GM20431 (cell line): Measurements from ENCODE around the gene GPATCH8.
"Not testable (repeated sequence)": the region's sequence is repeated elsewhere in the genome, so short reads cannot be mapped to it uniquely, and the experiment has no call there.

ENCODE experiments used
- in situ Hi-C: fragments of 300-500 bp; cut with MseI, MboI; formaldehyde crosslinking; loops from one replicate; pipeline ENCODE4 v1.15.0; 2020; ENCODE audit warnings: low sequenced_read_pairs; ENCODE audit not compliant: unreplicated experiment

The GPATCH8 gene

DNA sequence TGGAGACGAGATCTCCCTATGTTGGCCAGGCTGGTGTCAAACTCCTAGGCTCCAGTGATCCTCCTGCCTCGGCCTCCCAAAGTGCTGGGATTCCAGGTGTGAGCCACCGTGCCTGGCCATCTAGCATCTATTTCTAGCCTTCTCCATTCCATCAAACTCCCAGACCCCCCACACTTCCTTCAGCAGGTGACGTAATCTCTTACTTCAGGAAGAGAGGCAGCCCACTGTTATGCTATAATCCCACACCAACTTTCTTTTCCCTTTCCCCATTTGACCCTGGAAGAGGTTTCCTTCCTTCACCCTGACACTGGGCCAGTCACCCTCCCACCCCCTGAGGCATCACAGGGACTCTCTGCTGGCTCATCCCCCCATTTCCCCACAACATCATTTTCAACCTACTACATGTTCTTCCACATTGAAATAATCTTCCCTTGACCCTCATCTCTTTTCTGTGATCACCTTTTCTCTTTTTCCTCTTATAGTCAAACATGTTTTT lies 121.3 kb downstream of the GPATCH8 start:
- in situ Hi-C loops, result no loop called here

DNA sequence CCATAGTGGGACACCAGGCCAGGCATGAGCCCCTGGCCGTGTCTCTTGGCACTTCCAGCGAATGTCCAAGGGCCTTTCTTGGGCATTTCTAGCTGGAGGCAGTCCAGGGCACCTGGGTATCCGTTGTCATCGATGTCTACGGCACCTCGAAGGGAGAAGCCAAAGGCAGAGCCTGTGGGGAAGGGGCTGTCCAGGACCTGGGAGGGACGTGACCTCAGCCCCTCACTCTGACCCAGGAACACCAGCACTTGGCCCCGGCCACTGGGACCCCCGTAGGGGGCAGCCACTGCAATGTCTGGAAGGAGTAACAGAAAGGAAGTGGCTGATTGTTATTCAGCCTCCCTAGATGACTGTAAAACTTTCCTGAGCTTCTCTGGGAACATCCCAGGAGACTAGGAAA lies 122.4 kb downstream of the GPATCH8 start:
- in situ Hi-C loops, result no loop called here

DNA sequence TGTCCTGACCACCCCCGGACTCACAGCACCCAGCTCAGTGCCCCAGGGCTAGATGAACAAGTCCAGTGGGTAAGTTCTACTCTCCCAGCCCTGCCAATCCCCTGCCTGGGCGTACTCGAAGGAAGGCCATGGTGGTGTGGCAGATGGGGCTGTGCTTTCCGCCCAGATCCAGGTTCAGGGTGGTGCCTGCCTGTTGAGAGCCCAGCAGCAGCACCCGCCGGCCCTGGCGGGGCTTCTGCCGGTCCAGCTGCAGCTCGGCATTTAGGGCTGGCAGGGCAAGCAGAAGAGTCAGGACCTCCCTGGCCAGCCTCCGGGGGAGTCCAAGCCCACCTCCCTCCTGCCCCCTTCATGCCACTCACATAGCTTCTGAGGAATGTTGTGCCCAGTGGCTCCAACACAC lies 123.3 kb downstream of the GPATCH8 start:
- in situ Hi-C loops, result no loop called here

DNA sequence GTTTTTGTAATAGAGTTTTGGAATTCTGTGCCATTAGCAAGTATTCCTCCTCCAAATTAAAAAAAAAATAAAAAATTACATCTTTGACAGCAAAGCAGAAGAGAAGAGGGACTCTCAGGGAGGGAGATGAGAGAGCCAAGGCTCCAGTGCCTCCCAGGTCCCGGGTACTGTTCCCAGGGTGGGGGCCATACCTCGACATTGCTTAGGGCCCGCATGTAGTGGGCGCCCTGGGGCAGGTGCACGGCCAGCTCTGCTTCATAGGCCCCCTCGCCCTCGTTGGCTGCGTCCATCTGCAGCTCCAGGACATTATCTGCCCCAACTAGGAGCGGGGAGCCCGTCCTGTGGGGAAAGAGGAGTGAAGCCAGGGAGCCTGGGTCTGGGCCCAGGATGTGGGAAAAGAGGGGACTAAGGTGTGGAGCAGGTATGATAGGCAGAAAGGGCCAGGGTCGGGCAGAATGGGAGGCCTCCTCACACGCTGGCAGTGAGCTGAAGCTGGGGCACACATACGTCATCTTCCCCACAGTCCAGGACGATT lies 125.0 kb downstream of the GPATCH8 start:
- in situ Hi-C loops, result no loop called here

DNA sequence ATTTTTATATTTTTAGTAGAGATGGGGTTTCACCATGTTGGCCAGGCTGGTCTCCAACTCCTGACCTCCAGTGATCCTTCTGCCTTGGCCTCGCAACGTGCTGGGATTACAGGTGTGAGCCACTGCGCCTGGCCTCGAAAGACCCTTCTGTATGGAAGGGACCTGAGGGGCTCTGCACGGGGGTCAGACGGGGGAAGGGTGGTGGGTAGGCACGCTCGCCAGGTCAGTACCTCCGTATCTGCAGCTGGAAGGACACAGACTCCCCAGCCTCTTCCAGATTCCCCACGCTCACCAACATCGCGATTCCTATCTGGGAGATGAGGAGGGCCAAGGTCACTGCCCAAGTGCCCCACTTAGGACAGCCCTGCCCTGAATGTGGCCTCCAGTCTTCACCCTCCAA lies 126.4 kb downstream of the GPATCH8 start:
- in situ Hi-C loops, result no loop called here

DNA sequence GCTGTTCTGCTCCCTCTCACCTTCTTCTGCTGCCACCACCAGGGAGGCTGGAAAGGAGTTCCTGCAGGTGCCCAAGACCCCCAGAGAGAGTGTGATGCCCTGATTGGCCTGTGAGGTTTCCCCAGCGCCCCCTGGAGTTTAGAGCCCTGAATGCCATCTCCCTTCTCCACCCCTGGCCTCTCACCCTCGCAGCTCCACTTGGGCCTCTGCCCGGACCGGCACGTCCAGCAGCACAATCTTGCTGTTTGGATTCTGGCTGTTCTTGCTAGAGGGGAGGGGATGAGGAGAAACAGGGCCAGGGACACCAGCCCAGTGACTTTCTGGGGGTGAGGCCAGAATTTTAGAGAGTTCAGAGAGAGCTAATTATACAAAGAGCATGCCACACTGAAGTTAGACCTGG lies 127.1 kb downstream of the GPATCH8 start:
- in situ Hi-C loops, result no loop called here

DNA sequence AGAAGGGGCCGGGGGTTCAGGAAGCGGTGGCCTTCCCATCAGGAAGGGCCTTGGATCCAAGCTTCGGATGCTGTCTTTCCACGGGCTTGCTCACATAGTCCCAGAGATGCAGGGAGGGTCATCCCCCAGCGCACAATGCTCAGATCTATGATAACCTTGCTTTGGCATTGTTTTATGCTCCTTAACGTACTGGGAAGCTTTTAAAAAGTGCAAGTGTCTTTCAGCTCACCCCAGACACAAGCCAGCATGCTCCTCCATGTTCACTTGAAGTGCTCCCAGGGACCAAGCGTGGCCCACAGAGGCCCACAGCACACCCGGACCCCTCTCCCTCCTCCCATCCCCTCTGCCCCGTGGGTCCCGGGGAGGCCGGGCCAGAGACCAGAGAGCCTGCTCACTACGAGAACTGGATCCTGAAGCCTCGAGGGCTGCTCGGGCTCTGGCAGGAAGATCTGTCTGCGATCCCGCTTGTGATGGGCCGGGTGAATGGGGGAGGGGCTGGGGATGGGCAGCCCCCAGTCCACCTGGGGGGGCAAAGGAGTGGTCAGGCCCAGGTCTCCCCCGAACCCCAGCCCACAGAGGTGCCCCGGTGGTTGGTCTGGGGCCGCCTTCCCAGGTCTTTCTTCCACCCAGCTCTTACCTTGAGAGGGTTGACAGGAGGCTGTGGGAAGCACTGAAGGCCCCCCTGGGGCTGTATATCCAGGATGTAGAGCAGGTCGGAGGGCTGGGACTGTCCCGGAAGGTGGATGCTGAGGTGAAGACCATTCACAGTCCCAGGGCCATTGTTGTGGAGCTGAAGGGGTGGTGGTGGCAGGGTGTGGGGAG lies 127.8 kb downstream of the GPATCH8 start:
- in situ Hi-C loops, result no loop called here

DNA sequence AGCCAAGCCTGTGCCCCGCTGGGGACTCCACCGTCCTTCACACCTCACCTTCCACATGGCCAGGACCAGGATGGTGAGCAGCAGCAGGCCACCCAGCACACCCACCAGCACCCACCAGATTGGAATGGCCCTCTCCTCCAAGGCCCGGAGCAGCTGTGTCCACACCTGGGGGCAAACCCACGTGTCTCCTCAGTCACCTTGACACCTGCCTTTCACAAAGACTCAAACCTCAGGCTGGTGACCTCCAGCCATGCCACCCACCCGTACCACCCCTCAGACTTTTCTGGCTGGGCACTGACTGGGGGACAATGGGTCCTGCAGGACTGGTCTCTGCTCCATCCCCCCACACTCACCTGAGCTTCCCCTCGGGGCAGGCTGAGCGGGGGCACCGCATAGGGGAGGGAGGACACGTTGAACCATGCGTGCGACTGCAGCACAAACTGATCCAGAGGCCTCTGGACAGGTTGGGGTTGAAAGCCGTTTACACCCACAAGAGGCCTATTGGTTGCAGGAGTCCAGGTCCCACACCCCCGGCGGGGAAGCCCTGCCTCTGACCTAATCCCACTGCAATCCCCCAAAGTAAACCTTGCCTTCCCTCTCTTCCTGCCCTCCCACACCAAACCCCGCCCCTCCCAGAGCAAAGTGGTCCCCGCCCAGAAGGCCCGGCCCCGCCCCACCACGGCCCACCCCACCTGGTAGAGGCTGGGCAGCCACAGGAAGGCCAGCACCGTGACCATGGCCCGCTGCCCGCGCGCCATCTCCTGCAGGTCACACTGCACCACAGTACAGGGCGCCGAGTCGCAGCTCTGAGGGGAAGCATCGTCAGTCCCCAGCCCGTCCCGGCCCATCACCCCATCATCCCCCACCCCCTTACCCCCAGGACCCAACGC lies 128.7 kb downstream of the GPATCH8 start:
- in situ Hi-C loops, result no loop called here

DNA sequence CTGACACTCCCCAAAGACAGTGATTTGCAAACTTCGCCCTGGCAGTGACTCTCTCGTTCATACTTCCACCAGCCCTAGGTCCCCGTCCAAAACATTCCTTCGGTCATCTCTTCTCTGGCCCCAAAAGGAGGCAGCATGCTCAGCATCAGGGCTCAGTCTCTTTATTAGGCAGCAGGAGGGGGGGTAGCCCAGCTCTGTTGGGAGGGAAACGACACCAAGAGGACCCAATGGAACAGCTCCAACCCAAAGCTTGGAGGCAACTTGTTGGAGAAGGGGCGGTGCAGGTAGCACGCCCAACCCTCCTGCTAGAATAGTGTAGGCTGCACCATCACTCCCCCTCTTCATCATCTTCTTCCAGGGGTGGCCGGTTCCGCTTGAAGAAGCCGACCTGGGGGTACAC lies 131.2 kb downstream of the GPATCH8 start:
- in situ Hi-C loops, result no loop called here

DNA sequence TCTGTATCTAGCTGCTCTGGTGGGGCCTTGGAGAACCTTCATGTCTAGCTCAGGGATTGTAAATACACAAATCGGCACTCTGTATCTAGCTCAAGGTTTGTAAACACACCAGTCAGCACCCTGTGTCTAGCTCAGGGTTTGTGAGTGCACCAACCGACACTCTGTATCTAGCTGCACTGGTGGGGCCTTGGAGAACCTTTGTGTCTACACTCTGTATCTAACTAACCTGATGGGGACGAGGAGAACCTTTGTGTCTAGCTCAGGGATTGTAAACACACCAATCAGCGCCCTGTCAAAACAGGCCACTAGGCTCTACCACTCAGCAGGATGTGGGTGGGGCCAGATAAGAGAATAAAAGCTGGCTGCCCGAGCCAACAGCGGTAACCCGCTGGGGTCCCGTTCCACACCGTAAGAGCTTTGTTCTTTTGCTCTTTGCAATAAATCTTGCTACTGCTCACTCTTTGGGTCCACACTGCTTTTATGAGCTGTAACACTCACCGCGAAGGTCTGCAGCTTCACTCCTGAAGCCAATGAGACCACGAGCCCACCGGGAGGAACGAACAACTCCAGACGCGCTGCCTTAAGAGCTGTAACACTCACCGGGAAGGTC lies 133.7 kb downstream of the GPATCH8 start:
- in situ Hi-C loops, result not testable (repeated sequence)

DNA sequence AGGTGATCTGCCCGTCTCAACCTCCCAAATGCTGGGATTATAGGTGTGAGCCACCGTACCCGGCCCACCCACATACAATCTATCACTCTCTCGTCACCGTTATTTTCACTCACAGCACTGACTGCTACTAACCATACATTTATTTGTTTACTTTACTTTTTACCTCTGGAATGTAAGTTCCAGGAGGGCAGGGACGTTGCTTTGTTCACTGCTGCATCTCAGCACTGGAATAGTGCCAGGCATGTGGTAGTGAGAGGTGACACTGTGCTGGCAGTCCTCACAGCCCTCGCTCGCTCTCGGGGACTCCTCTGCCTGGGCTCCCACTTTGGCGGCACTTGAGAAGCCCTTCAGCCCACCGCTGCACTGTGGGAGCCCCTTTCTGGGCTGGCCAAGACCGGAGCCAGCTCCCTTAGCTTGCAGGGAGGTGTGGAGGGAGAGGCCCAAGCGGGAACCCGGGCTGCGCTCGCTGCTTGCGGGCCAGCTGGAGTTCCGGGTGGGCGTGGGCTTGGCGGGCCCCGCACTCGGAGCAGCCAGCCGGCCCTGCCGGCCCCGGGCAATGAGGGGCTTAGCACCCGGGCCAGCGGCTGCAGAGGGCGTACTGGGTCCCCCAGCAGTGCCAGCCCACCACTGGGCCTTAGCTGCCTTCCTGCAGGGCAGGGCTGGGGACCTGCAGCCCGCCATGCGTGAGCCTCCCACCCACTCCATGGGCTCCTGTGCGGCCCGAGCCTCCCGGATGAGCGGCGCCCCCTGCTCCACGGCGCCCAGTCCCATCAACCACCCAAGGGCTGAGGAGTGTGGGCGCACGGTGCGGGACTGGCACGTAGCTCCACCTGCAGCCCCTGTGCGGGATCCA lies 134.6 kb downstream of the GPATCH8 start:
- in situ Hi-C loops, result not testable (repeated sequence)

DNA sequence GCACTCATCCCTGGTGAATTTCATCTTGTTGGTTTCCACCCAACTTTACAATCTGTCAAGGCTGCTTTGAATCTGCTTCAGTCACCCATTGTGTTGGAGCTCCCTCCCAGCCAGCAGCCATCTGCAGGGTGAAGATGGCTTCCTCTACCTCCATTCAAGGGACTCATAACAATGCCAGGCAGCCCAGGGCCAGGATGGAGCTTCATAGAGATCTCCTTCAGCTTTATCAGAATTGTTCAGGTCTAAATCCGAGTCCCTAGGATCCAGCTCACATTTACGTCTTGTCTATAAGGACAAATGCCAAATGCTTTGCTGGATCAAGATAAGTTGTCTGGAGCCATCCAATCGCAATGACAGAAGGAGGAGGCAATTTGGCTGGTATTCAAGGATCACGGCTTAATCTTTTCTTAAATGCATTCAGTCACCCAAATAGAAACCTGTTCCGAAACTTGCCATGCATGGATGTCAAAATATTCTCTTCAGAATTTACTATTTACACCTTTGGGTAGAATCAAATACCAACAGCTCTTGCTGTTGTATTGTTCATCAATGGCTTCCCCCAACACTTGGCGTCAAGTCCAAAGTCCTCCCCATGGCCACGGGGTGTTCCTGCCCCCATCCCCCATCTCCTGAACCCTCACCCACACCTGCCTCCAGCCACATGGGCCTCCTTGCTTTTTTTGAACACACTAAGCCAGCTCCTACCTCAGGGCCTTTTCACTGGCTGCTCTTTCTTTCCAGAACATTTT lies 135.8 kb downstream of the GPATCH8 start:
- in situ Hi-C loops, result no loop called here

DNA sequence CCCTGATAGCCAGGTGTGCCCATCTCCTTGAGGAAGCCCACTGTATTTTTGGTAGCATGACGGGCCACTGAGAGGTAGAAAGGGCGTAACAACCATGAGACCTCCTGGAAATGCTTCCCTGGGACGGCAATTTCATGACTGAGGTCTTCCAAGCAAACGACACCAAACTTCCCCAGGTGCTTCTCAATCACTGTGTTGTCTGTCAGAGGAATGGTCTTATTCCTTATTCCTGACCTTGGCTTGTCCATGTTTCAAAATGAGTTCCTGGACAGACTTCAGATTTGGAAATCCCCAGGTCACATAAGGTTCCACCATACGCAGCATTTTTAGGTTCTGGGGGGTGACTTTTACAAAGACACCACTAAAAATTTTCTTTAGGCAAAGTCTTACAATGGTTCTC lies 138.2 kb downstream of the GPATCH8 start:
- in situ Hi-C loops, result not testable (repeated sequence)

DNA sequence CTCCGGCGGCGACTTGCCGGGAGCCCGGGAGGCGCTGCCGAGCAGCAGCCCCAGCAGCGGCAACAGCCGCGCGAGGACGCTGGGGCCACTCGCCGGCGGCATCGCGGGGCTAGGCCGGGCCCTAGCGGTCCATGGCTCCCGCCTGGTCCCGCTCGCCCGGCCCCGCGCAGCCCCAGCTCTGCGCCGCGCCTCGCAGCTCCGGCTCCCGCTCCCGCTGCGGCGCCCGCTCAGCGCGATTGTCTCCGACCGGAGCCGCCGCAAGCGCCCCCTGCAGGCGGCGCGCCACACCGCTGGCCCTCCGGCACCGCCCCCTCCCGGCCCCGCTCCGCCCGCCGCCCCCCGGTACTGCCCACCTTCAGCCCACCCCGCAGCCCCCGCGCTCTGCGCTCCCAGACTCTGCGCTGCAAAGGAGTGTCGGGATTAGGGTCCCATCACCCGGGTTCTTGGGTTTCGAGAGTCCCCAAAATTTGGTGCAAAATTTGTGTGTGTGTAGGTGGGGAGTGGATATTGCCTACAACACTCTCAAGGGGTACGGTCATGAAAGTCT lies 139.5 kb downstream of the GPATCH8 start, which contains the start of gene FAM171A2:
TSS of gene FAM171A2 (minus strand) at position 241 of the 547 bp plus-strand sequence. CDS start at position 102, 139 bp downstream.
- in situ Hi-C loops, result no loop called here

DNA sequence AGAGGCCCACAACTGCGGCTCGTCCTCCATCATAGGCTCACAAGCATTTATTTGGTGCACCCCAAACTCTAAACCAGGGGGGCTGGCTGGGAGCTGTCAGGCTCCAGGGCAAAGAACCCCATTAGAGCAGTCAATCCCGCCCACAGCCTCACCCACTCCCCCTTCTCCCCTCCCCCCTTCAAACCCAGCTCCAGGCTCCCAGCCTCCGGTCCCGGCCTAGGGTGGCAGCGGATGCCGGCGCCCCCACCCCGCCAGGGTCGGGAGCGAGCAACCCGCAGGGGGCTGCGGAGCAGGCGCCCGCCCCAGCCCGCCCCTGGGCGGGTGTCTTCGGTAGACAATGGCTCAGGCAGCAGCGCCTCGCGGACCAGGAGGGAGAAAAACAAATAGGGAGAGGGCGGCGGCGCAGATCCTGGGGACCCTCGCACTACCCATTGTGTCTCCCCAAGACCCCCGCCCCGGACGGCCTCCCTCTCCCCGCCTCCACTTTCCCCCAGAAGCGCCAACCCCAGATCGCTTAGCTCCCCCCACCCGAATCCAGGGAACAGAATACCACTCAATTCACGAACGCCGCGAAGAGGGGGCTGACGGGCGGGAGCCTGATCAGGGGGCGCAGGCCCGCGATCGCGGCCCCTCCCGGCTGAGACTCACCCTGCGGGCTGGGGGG lies 140.1 kb downstream of the GPATCH8 start:
- in situ Hi-C loops, result no loop called here

DNA sequence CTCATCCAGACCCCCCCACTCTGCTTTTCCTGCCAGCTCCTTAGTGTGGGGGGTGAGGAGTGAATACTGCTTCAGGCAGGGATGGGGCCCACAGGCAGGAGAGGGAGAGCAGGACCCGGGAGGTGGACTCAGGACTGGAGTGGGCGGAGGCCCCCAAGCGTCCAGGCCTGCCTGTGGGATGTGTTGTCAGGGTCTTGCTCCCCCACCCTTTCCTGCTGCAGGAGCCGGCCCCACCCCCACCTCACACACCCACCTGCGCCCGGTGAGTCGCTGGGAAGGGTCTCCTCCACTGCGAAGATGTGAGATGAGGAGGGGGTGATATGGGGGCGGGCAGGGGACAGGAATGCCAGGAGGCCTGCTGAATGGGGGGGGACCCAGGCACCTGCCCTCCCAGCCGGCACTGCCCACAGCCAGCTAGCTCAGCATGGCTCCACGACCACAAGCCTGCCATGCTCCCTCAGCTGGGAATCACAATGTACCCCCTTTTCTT lies 140.7 kb downstream of the GPATCH8 start:
- in situ Hi-C loops, result no loop called here

DNA sequence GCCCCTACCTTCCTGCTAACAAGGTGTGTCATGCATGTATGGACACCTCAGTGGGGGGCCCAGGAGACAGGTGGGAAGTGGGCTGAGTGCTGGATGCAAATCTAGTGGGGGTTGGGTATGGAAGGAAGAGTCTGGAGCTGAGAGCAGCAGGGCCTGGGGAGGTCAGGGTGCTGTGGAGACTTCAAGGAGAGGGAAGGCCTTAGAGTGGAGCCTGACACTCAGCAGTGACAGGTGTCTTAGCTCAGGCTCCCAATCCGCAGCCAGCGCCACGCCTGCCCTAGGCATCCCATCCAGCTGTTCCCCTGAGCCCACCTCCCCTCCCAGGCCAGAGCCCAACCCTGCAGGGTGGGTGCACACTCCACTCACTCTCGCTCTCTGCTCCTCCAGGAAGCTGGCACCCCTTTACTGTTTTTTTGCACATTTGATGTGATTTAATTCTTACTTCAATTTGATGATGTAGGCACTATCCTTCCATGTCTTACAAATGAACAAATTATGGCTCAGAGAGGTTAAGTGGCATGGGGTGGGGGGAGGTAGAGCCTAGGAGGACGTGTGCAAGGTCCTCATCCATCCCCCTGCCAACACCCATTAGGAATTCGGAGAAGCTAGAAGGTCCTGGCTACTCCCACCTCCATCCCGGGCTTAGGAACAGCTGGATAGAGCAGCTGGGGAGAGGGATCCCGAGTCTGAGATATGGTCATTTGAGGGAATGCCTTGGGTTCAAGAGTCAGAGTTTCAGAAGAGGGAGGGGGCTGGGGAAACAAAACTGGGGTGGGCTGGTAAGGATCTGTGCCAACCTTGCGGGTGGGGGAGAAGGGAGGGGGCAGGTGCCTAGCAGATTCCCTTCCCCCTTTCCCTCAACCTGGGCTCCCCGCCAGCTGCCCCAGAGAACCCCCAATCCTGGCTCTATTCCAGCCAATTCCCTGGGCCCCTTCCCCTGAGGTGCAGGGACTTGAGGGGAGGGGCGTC lies 141.6 kb downstream of the GPATCH8 start:
- in situ Hi-C loops, result no loop called here
